ENCODE results near the gene SELENOH.

SELENOH gene

DNA sequence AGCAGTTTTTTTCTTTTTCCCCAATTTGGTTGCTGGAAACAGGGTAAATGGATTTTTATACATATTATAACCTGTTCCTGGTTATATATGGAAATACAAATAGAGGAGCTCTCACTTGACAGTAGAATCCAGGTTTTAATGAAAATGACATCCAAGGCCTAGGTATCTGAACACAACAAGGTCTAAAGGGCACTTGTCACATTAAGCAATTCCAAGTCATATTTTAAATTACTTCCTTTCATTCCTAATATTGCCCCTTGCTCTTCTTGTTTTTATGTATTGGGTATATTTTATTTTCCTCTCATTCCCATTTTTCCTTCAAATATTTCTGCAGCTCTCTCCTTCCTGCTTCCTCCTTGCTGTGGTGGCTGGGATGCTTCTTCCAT is 47.4 kb downstream of the SELENOH start:
- Histone ChIP-seq H3K4me3 (ENCODE audit: low read length) (no peak overlapping the region), H3K27me3 (replicated peaks; ENCODE audit: insufficient read depth, low read length) (no peaks in the 10 kb centered on the region), H4K20me1 (ENCODE audit: insufficient read depth, low read length) (no peaks in the 10 kb centered on the region), H3K9me2 (replicated peaks; ENCODE audit: insufficient read depth, low read length) (no peaks in the 10 kb centered on the region), H3K79me2 (ENCODE audit: low read length) (no peaks in the 10 kb centered on the region), H3K36me3 (replicated peaks; ENCODE audit: insufficient read depth, low read length) (no peaks in the 10 kb centered on the region), H3K9me3 (replicated peaks; ENCODE audit: insufficient read depth, low read length) (no peaks in the 10 kb centered on the region), H3K27ac (ENCODE audit: low read length) (no peak overlapping the region), H3K4me1 (ENCODE audit: low read length) (peaks cover 22% of the 10 kb centered on the region), H3F3A (ENCODE audit: insufficient read depth, low read length) (no peaks in the 10 kb centered on the region), H3K9ac (ENCODE audit: low read length) (no peak overlapping the region), H2AFZ (ENCODE audit: low read length) (no peak overlapping the region), H3K4me2 (ENCODE audit: low read depth, low read length) (no peak overlapping the region)
- DNase-seq: no peak
- TF ChIP-seq, protein P1, sequence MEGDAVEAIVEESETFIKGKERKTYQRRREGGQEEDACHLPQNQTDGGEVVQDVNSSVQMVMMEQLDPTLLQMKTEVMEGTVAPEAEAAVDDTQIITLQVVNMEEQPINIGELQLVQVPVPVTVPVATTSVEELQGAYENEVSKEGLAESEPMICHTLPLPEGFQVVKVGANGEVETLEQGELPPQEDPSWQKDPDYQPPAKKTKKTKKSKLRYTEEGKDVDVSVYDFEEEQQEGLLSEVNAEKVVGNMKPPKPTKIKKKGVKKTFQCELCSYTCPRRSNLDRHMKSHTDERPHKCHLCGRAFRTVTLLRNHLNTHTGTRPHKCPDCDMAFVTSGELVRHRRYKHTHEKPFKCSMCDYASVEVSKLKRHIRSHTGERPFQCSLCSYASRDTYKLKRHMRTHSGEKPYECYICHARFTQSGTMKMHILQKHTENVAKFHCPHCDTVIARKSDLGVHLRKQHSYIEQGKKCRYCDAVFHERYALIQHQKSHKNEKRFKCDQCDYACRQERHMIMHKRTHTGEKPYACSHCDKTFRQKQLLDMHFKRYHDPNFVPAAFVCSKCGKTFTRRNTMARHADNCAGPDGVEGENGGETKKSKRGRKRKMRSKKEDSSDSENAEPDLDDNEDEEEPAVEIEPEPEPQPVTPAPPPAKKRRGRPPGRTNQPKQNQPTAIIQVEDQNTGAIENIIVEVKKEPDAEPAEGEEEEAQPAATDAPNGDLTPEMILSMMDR (IDR thresholded peaks at IDR 0.05; ENCODE audit: low read length): no peak
- TF ChIP-seq EZH2phosphoT487 (IDR thresholded peaks at IDR 0.05; ENCODE audit: low read length): no peak
- TF ChIP-seq EZH2 (optimal IDR thresholded peaks at IDR 0.05; ENCODE audit: low read depth, low read length): no peak

DNA sequence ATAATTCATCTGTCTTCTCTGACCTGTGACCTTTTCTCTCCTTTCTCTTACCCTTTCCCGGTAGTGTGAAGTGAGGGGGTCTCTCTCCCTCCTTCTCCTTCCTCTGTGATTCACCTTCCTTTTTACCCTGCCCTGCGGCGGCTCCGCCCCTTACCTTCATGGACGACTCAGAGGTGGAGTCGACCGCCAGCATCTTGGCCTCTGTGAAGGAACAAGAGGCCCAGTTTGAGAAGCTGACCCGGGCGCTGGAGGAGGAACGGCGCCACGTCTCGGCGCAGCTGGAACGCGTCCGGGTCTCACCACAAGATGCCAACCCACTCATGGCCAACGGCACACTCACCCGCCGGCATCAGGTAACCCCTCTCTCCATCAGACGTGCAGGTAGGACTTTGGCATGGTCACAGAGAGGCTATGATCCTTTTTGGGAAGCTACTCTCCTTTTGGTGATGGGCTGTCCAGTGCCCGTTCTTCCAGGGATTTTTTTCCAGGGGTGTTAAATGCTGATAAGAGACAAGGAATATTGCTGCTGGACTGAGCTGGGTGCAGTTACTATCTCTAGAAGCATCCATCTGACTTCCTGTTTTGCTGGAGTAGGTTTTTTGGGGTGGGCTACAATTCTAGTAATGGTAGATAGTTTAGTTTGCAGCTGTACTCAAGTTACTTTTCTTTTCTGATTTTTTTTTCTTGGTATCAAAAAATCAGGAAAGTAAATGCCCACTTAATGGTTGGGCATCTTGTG is 50.2 kb downstream of the SELENOH start:
- Histone ChIP-seq H3K79me2 (ENCODE audit: low read length) (no peaks in the 10 kb centered on the region), H3K36me3 (replicated peaks; ENCODE audit: insufficient read depth, low read length) (no peaks in the 10 kb centered on the region), H3F3A (ENCODE audit: insufficient read depth, low read length) (no peaks in the 10 kb centered on the region), H2AFZ (ENCODE audit: low read length) (no peak overlapping the region), H3K4me3 (ENCODE audit: low read length) (no peak overlapping the region), H3K4me1 (ENCODE audit: low read length) (peaks cover 25% of the 10 kb centered on the region), H3K9ac (ENCODE audit: low read length) (no peak overlapping the region), H4K20me1 (ENCODE audit: insufficient read depth, low read length) (no peaks in the 10 kb centered on the region), H3K27me3 (replicated peaks; ENCODE audit: insufficient read depth, low read length) (no peaks in the 10 kb centered on the region), H3K27ac (ENCODE audit: low read length) (no peak overlapping the region), H3K9me2 (replicated peaks; ENCODE audit: insufficient read depth, low read length) (no peaks in the 10 kb centered on the region), H3K9me3 (replicated peaks; ENCODE audit: insufficient read depth, low read length) (no peaks in the 10 kb centered on the region), H3K4me2 (ENCODE audit: low read depth, low read length) (no peak overlapping the region)
- DNase-seq: no peak
- TF ChIP-seq EZH2phosphoT487 (IDR thresholded peaks at IDR 0.05; ENCODE audit: low read length) (no peak), EZH2 (optimal IDR thresholded peaks at IDR 0.05; ENCODE audit: low read depth, low read length) (no peak)
- TF ChIP-seq, protein P1 (IDR thresholded peaks at IDR 0.05; ENCODE audit: low read length): no peak

DNA sequence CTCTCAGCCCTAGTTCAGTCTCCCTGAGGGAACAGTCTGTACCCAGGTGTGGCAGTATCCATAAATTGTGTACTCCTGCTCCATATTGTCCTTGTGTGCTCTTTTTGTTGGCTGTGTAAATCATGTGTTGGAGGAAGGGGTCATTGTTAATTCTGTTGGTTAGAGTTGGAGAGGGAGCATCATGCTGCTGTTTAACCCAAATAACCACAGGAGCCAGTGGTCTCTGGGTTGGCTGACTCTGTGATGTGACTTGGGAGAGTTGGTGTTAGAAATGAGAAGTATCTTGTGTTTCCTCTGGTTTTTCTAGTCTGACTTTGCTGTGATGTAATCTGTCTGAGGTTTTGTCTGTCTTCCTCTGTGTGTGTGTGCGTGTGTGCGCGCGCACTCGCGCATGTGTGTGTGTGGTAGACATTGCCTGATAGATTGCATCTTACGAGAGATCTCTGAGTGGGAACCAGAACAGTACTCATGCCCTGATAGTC is 50.8 kb downstream of the SELENOH start:
- no peak overlapping the region for H3K4me3 ChIP-seq (ENCODE audit: low read length)
- H3F3A ChIP-seq (ENCODE audit: insufficient read depth, low read length): no peaks in the 10 kb centered on the region
- H3K4me1 ChIP-seq (ENCODE audit: low read length): peaks cover 25% of the 10 kb centered on the region
- DNase-seq: no peak
- no peak overlapping the region for H3K27ac ChIP-seq (ENCODE audit: low read length)
- H3K9me3 ChIP-seq (replicated peaks; ENCODE audit: insufficient read depth, low read length): no peaks in the 10 kb centered on the region
- no peaks in the 10 kb centered on the region for H3K79me2 ChIP-seq (ENCODE audit: low read length)
- H2AFZ ChIP-seq (ENCODE audit: low read length): no peak overlapping the region
- no peaks in the 10 kb centered on the region for H3K9me2 ChIP-seq (replicated peaks; ENCODE audit: insufficient read depth, low read length)
- H4K20me1 ChIP-seq (ENCODE audit: insufficient read depth, low read length): no peaks in the 10 kb centered on the region
- H3K4me2 ChIP-seq (ENCODE audit: low read depth, low read length): no peak overlapping the region; the same call in 1 of the 2 replicates
- TF ChIP-seq EZH2 (optimal IDR thresholded peaks at IDR 0.05; ENCODE audit: low read depth, low read length): no peak
- TF ChIP-seq, protein P1 (IDR thresholded peaks at IDR 0.05; ENCODE audit: low read length): no peak
- TF ChIP-seq EZH2phosphoT487 (IDR thresholded peaks at IDR 0.05; ENCODE audit: low read length): no peak
- no peaks in the 10 kb centered on the region for H3K27me3 ChIP-seq (replicated peaks; ENCODE audit: insufficient read depth, low read length)
- no peak overlapping the region for H3K9ac ChIP-seq (ENCODE audit: low read length)
- H3K36me3 ChIP-seq (replicated peaks; ENCODE audit: insufficient read depth, low read length): no peaks in the 10 kb centered on the region
